Peyer's patch (tissue), 4 donors: ENCODE results near the gene BHLHE23. TPM values are rescaled to one million over a fixed set of nuclear protein-coding genes. Genes with fewer than 3 reads are reported as not detected.
"Not testable (repeated sequence)": the region's sequence is repeated elsewhere in the genome, so short reads cannot be mapped to it uniquely, and the experiment has no call there.

Experiments
- DNase-seq, 3 donors: peaks; one replicate each; pipeline ENCODE4 v3.0.0-alpha.2; 2017 to 2019
- H3K27ac ChIP-seq, 4 donors: fragments of 200-600 bp; sonication (generic); one replicate each; pipeline ENCODE4 v1.5.1; 2016 to 2019
- H3K27me3 ChIP-seq, 2 donors: fragments of 200-600 bp; sonication (generic); one replicate each; pipeline ENCODE4 v1.5.1; 2019
- H3K36me3 ChIP-seq, 3 donors: fragments of 200-600 bp; sonication (generic); one replicate each; pipeline ENCODE4 v1.5.1; 2016 to 2019
- H3K4me1 ChIP-seq, 4 donors: fragments of 200-600 bp; sonication (generic); one replicate each; pipeline ENCODE4 v1.5.1; 2016 to 2019
- H3K4me3 ChIP-seq, 4 donors: fragments of 200-600 bp; sonication (generic); 1 replicate in 3 of 4; 2 replicates in 1 of 4; pipeline ENCODE4 v1.5.1; 2016 to 2019; ENCODE audit warnings: mild to moderate bottlenecking in 1 of 4
- H3K9me3 ChIP-seq, 4 donors: fragments of 200-600 bp; sonication (generic); one replicate each; pipeline ENCODE4 v1.5.1; 2016 to 2019; ENCODE audit warnings: mild to moderate bottlenecking in 1 of 4
- CTCF ChIP-seq, 6 experiments: fragments of 450-650 bp in 4 of 6; fragments of 200-600 bp in 2 of 6; sonication (generic) in 1 of 6; IDR thresholded peaks; one replicate each; pipeline ENCODE4 v1.5.1; 2017 to 2019; ENCODE audit warnings: antibody characterized with exemption in 6 of 6, mild to moderate bottlenecking in 3 of 6, moderate library complexity in 1 of 6
- POLR2A ChIP-seq, 2 donors: fragments of 450-650 bp; IDR thresholded peaks; one replicate each; pipeline ENCODE4 v1.5.1; 2017; ENCODE audit warnings: antibody characterized with exemption in 2 of 2, mild to moderate bottlenecking in 2 of 2, moderate library complexity in 2 of 2
- total RNA-seq, 4 donors: library from RNA; depleted of rRNA; stranded (reverse); fragments of >200 nt; gene quantifications; one replicate each; pipeline ENCODE4 v1.1.0, GENCODE V29; 2016

The BHLHE23 gene
- total RNA-seq, 4 donors from 2014 or later = not detected

DNA sequence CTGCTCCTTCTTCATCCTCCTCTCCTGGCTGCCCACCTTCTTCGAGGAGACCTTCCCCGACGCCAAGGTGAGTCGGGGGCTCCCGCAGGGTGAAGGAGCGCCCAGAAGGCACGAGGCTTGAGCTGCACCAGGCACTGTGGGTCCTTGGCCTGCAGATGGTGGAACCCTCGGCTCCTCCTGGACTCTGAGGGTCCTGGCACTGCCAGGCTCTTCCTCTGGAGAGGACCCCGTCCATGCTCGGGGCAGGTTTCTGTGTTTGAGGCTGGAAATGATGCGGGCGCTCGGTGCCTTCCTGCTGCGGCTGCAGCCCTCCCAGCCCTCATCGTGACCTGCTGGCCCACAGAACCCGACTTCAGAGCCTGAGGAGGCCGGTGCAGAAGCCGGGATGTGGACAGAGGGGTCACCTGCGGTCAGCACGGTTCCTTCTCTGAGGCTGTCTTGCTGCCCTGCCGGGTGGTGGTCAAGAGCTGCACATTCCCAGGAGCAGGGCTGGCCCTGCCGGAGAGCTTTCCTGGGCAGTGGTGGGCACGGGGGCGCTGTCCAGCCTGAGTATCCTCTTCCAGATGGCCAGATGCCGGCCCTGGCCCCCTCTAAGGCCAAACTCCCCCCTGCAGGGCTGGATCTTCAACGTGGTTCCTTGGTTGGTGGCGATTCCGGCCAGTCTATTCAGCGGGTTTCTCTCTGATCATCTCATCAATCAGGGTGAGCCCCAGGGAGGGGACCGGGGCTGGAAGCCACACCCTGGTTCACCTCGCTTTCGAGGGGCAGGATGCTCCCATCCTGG is 43.0 kb downstream of the BHLHE23 start:
- H3K4me1 ChIP-seq = no peaks in the 10 kb centered on the region
- H3K27ac ChIP-seq = no peak overlapping the region
- no peaks in the 10 kb centered on the region for H3K27me3 ChIP-seq
- no peak for DNase-seq
- H3K4me3 ChIP-seq = no peak overlapping the region
- H3K36me3 ChIP-seq = no peaks in the 10 kb centered on the region
- TF ChIP-seq CTCF (IDR thresholded peaks at IDR 0.05) (no peak), POLR2A (IDR thresholded peaks at IDR 0.05) (no peak)
- no peaks in the 10 kb centered on the region for H3K9me3 ChIP-seq

- H3K27ac ChIP-seq = no peak overlapping the region
- no peak for TF ChIP-seq CTCF (IDR thresholded peaks at IDR 0.05)
- TF ChIP-seq POLR2A (IDR thresholded peaks at IDR 0.05) = no peak
- DNase-seq = no peak
These were observed 43.7 kb downstream of the BHLHE23 start for GRCh38 chr20:62962891-62963613.

DNA sequence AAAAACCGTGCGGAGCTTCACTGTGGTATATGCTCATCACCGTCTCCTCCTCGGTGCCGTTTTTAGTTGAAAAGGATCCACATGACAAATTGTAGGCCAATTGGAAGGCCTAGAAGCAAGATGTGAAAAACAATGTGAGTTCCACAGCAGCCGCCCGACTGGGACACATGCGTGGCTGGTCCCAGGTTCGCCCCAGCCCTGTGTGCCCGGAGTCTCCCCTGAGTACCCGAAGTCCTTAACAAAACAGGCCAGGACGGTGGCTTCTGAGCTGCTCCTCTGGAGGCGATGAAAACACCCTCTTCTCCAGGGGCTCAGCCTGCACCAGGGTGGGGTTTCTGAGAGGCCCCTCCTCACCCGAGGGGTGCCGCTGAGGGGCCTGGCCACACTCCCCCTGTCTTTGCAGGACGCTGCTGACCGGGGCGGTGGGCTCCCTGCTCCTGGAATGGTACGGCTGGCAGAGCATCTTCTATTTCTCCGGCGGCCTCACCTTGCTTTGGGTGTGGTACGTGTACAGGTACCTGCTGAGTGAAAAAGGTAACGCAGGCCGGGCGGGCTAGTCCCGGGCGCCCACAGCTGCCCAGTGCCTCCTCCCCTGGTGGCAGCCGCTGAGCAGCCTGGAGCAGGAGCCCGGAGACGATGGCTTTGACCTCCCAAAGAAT is 44.4 kb downstream of the BHLHE23 start:
- no peak overlapping the region for H3K27ac ChIP-seq
- TF ChIP-seq POLR2A (IDR thresholded peaks at IDR 0.05) (no peak), CTCF (IDR thresholded peaks at IDR 0.05) (no peak)

More at GRCh38 chr20:62962891-62963613, 43.7 kb downstream of the BHLHE23 start:
- Histone ChIP-seq H3K4me1 (no peaks in the 10 kb centered on the region), H3K27me3 (no peaks in the 10 kb centered on the region), H3K9me3 (no peaks in the 10 kb centered on the region), H3K36me3 (no peaks in the 10 kb centered on the region), H3K4me3 (no peak overlapping the region)

DNA sequence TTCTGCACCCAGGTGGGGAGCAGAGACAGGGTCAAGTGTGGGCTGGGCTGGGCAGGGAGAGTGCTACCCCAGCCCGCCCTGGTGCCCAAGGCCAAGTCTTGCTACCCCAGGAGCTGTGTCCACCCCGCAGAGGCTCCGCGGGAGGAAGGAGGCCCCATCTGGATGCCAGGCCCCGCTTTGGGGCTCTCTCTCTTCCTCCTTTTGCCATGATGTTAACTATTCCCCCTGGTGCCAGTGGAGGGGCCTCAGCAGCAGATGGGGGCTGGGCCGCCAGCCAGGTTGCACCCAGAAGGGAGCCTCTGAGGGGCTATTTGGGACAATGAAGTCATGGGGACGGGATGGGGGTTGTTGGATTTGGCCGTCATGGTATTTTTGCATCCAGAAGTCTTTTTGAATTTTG is 45.0 kb downstream of the BHLHE23 start:
- no peaks in the 10 kb centered on the region for H3K4me1 ChIP-seq
- no peak for DNase-seq
- H3K4me3 ChIP-seq = no peak overlapping the region
- no peaks in the 10 kb centered on the region for H3K36me3 ChIP-seq
- no peak overlapping the region for H3K27ac ChIP-seq
- TF ChIP-seq CTCF (IDR thresholded peaks at IDR 0.05) = no peak
- TF ChIP-seq POLR2A (IDR thresholded peaks at IDR 0.05) = no peak
- no peaks in the 10 kb centered on the region for H3K27me3 ChIP-seq
- H3K9me3 ChIP-seq = no peaks in the 10 kb centered on the region

More for the DNA sequence above, 44.4 kb downstream of the BHLHE23 start:
- Histone ChIP-seq H3K9me3 (no peaks in the 10 kb centered on the region), H3K4me3 (no peak overlapping the region), H3K4me1 (no peaks in the 10 kb centered on the region), H3K36me3 (no peaks in the 10 kb centered on the region), H3K27me3 (no peaks in the 10 kb centered on the region)
- DNase-seq = no peak

DNA sequence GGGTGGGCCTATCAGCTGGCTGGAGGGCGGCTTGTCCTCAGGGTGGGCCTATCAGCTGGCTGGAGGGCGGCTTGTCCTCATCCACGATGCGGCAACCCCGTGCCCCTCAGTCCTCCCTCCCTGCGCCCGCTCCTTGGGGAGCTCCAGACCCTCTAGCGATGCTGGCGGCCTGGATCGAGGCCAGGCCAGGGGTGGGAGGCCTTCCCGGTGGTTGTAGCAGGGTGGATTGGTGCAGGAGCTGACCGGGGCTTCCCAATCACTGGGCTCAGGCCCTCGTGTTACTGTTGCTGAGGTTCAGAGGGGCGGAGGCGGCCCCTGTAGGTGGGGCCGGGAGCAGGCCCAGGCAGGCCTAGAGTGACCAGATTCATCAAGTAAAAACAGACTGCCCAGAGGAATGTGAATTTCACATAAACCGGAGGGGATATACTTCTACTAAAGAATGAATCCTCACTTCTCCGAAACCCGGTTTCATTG is 45.4 kb downstream of the BHLHE23 start:
- Histone ChIP-seq H3K27ac (no peak overlapping the region), H3K4me3 (no peak overlapping the region)
- no peak for DNase-seq

DNA sequence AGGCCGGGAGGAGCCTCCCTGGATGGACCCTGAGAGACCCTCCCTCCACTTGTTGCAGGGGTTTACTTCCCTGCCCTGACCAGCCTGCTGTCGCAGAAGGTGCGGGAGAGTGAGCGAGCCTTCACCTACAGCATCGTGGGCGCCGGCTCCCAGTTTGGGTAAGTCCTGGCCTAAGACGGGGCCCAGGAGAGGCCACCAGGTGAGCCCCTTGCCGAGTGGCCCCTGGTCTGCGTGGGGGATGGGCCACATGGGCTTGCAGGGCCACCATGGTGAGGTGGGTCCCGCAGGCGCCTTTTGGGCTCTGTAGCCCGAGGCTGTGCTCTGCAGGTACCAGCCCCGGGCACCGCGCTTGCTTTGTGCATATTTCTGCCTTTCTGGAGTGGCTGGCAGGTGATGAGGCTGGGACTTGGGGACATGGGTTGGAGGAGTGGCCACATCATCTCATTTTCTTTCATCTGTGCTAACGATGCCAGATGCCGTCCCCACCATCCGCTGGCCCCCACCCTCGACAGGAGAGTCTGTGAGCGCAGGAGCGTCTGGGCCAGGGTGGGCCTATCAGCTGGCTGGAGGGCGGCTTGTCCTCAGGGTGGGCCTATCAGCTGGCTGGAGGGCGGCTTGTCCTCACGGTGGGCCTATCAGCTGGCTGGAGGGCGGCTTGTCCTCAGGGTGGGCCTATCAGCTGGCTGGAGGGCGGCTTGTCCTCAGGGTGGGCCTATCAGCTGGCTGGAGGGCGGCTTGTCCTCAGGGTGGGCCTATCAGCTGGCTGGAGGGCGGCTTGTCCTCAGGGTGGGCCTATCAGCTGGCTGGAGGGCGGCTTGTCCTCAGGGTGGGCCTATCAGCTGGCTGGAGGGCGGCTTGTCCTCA is 46.1 kb downstream of the BHLHE23 start:
- not testable (repeated sequence) for H3K27ac ChIP-seq, H3K36me3 ChIP-seq, H3K27me3 ChIP-seq, DNase-seq, H3K9me3 ChIP-seq, H3K4me1 ChIP-seq, H3K4me3 ChIP-seq

More for the DNA sequence above, 45.4 kb downstream of the BHLHE23 start:
- H3K9me3 ChIP-seq = no peaks in the 10 kb centered on the region
- no peak for TF ChIP-seq CTCF (IDR thresholded peaks at IDR 0.05)
- TF ChIP-seq POLR2A (IDR thresholded peaks at IDR 0.05) = no peak
- H3K4me1 ChIP-seq = no peaks in the 10 kb centered on the region
- no peaks in the 10 kb centered on the region for H3K27me3 ChIP-seq
- no peaks in the 10 kb centered on the region for H3K36me3 ChIP-seq
